Measurements from ENCODE around the gene NABP1.

DNA sequence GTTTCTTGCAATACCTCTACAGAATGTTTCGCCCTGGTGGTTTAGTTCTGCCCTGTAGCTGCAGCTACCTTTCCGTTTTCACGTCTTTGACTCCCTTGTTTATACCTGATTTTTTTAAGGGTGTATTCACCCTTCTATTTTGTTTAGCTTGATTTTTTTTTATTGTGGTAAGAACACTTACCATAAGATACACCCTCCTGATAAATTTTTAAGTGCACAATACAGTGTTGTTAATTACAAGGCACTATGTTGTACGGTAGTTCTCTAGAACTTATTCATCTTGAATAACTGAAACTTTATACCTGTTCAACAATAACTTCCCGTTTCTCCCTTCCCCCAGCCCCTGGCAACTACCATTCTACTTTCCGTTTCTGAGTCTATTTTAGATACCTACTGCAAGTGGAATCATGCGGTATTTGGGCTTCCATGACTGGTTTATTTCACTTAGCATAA lies 48.9 kb upstream of the NABP1 start:
- TF ChIP-seq, protein P1, sequence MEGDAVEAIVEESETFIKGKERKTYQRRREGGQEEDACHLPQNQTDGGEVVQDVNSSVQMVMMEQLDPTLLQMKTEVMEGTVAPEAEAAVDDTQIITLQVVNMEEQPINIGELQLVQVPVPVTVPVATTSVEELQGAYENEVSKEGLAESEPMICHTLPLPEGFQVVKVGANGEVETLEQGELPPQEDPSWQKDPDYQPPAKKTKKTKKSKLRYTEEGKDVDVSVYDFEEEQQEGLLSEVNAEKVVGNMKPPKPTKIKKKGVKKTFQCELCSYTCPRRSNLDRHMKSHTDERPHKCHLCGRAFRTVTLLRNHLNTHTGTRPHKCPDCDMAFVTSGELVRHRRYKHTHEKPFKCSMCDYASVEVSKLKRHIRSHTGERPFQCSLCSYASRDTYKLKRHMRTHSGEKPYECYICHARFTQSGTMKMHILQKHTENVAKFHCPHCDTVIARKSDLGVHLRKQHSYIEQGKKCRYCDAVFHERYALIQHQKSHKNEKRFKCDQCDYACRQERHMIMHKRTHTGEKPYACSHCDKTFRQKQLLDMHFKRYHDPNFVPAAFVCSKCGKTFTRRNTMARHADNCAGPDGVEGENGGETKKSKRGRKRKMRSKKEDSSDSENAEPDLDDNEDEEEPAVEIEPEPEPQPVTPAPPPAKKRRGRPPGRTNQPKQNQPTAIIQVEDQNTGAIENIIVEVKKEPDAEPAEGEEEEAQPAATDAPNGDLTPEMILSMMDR (IDR thresholded peaks at IDR 0.05; ENCODE audit: borderline replicate concordance, extremely low read depth, low read length, poor library complexity, severe bottlenecking): no peak
- TF ChIP-seq EZH2 (IDR thresholded peaks at IDR 0.05; ENCODE audit: borderline replicate concordance, low read depth, low read length, severe bottlenecking): no peak
